GM12875 (cell line): ENCODE measurements around the gene TBC1D21.

Source experiments
- H3K4me3 ChIP-seq: one replicate; pipeline ENCODE4 v1.5.1; 2011; ENCODE audit warnings: low read depth, low read length, control low read depth
- CTCF ChIP-seq: IDR thresholded peaks from 2 replicates; pipeline ENCODE4 v1.5.1; 2011; ENCODE audit warnings: low read depth, mild to moderate bottlenecking, control low read depth, inconsistent platforms, low read length, moderate library complexity, borderline replicate concordance; ENCODE audit not compliant: insufficient read depth

TBC1D21 gene

GRCh38 chr15:73867426-73867825 lies 5.9 kb upstream of the TBC1D21 start:
- no peak overlapping the region for H3K4me3 ChIP-seq
- no peak for TF ChIP-seq CTCF

- no peak for TF ChIP-seq CTCF
- H3K4me3 ChIP-seq, result no peak overlapping the region
These were observed 5.4 kb upstream of the TBC1D21 start for GRCh38 chr15:73867956-73868355.

GRCh38 chr15:73869216-73869995 lies 4.0 kb upstream of the TBC1D21 start:
- H3K4me3 ChIP-seq, result no peak overlapping the region
- TF ChIP-seq CTCF, result no peak

- TF ChIP-seq CTCF, result no peak
These were observed 2.5 kb upstream of the TBC1D21 start for GRCh38 chr15:73870700-73871408.

GRCh38 chr15:73872346-73872745 lies 1.0 kb upstream of the TBC1D21 start:
- no peak overlapping the region for H3K4me3 ChIP-seq
- TF ChIP-seq CTCF, result no peak

More at GRCh38 chr15:73870700-73871408, 2.5 kb upstream of the TBC1D21 start:
- H3K4me3 ChIP-seq, result no peak overlapping the region

GRCh38 chr15:73873889-73874511 lies 636 bp downstream of the TBC1D21 start:
- TF ChIP-seq CTCF, result peak; percentile 43; the same call in 1 of the 2 replicates
- H3K4me3 ChIP-seq, result no peak overlapping the region
